GM12878 (cell line): Measurements from ENCODE around the gene TUBA4B. TPM values are rescaled to one million over a fixed set of nuclear protein-coding genes. Genes with fewer than 3 reads are reported as not detected.
A peak's percentile ranks its signal among the peaks of the same experiment; 100 is the strongest.

Experiments
- ATAC-seq: fragments of 200-7000 bp; cut with Tn5 transposase; 3 replicates; pipeline ENCODE4 v1.9.1; 2020; ENCODE audit warnings: mild to moderate bottlenecking, moderate library complexity
- BruUV-seq: library from RNA; stranded (reverse); fragments of 400-500 nt; replicated peaks from 2 replicates; lab custom pipeline; 2021; lab: Mats Ljungman, UMichigan
- CTCF ChIA-PET: fragments of 300-600 bp; sonication (Branson Sonifier 250); formaldehyde crosslinking; extraction: SDS; loops from one replicate; lab custom pipeline; 2021; ENCODE audit warnings: inconsistent platforms; lab: Yijun Ruan, JAX
- POLR2A ChIA-PET: fragments of 350-600 bp; formaldehyde crosslinking; extraction: SDS; loops from one replicate; lab custom pipeline; 2021; ENCODE audit warnings: inconsistent platforms; lab: Charles Lee
- RAD21 ChIA-PET: fragments of 300-600 bp; sonication (Branson Sonifier 250); formaldehyde crosslinking; loops from one replicate; lab custom pipeline; 2023; ENCODE audit warnings: antibody characterized with exemption; ENCODE audit not compliant: unreplicated experiment; lab: Charles Lee
- SMC1A ChIA-PET: fragments of 300-600 bp; sonication (Branson Sonifier 250); formaldehyde crosslinking; loops from one replicate; lab custom pipeline; 2023; ENCODE audit not compliant: unreplicated experiment, uncharacterized antibody; lab: Charles Lee
- DNase-seq: peaks from one replicate; pipeline ENCODE4 v3.0.0-alpha.2; 2011; ENCODE audit warnings: low read depth, low spot score
- FAIRE-seq: peaks from 3 replicates; lab custom pipeline; 2011; peaks lifted over from hg19 to GRCh38; lab: Jason Lieb, UNC
- H2AFZ ChIP-seq: 2 replicates; pipeline ENCODE4 v1.6.0; 2011; ENCODE audit warnings: low read depth, low read length, control low read depth; ENCODE audit not compliant: control insufficient read depth
- H3K27ac ChIP-seq: 2 replicates; pipeline ENCODE4 v1.5.1; 2011; ENCODE audit warnings: control low read depth; ENCODE audit not compliant: control insufficient read depth, insufficient read depth
- H3K27me3 ChIP-seq, 2 experiments: replicated peaks in 1 of 2; 2 replicates each; pipeline versions ENCODE4 v1.6.0 to v1.6.1; 2011; ENCODE audit warnings: low read length in 1 of 2; ENCODE audit not compliant: control insufficient read depth in 2 of 2, insufficient read depth in 2 of 2
- H3K36me3 ChIP-seq, 2 experiments: 2 replicates each; pipeline ENCODE4 v1.5.1; 2011; ENCODE audit warnings: low read length in 1 of 2; ENCODE audit not compliant: control insufficient read depth in 2 of 2, insufficient read depth in 2 of 2
- H3K4me1 ChIP-seq: 2 replicates; pipeline ENCODE4 v1.6.1; 2011; ENCODE audit warnings: mild to moderate bottlenecking, low read length, moderate library complexity, mixed read lengths; ENCODE audit not compliant: control insufficient read depth, insufficient read depth
- H3K4me2 ChIP-seq: 2 replicates; pipeline ENCODE4 v1.6.0; 2011; ENCODE audit warnings: control low read depth; ENCODE audit not compliant: control insufficient read depth, insufficient read depth
- H3K4me3 ChIP-seq: fragments of 200-600 bp; sonication (generic); 2 replicates; pipeline ENCODE4 v1.5.1; 2016
- H3K79me2 ChIP-seq: 2 replicates; pipeline ENCODE4 v1.6.0; 2011; ENCODE audit warnings: low read length; ENCODE audit not compliant: control insufficient read depth, insufficient read depth
- H3K9ac ChIP-seq: 2 replicates; pipeline ENCODE4 v1.8.0; 2011; ENCODE audit warnings: low read length, control low read depth, mixed read lengths; ENCODE audit not compliant: control insufficient read depth, insufficient read depth
- H3K9me3 ChIP-seq: replicated peaks from 3 replicates; pipeline ENCODE4 v1.5.1; 2011; ENCODE audit warnings: mild to moderate bottlenecking, low read length; ENCODE audit not compliant: control insufficient read depth, insufficient read depth
- H4K20me1 ChIP-seq: 2 replicates; pipeline ENCODE4 v1.6.0; 2011; ENCODE audit not compliant: control insufficient read depth, insufficient read depth
- ATF7 ChIP-seq: fragments of 450-650 bp; IDR thresholded peaks from 2 replicates; pipeline ENCODE4 v1.6.1; 2016; ENCODE audit warnings: low read depth, mild to moderate bottlenecking
- CBX3 ChIP-seq: fragments of 200-600 bp; sonication (generic); IDR thresholded peaks from 2 replicates; pipeline ENCODE4 v1.6.1; 2016; ENCODE audit warnings: low read depth, borderline replicate concordance
- HDAC6 ChIP-seq: fragments of 200-600 bp; sonication (generic); IDR thresholded peaks from one replicate; pipeline ENCODE4 v1.8.0; 2017; ENCODE audit warnings: antibody characterized with exemption; ENCODE audit not compliant: unreplicated experiment
- IKZF2 ChIP-seq, 2 experiments: fragments of 450-650 bp; IDR thresholded peaks; 2 replicates each; pipeline ENCODE4 v1.6.1; 2017; ENCODE audit warnings: mild to moderate bottlenecking in 2 of 2, moderate library complexity in 2 of 2
- NR2C1 ChIP-seq: fragments of 450-650 bp; IDR thresholded peaks from 2 replicates; pipeline ENCODE4 v1.6.1; 2017; ENCODE audit warnings: antibody characterized with exemption, mild to moderate bottlenecking, moderate library complexity
- TCF7 ChIP-seq: IDR thresholded peaks from 2 replicates; pipeline ENCODE4 v1.6.1; 2014; ENCODE audit warnings: antibody characterized with exemption, borderline replicate concordance
- WGBS: methylation state at CpG from one replicate; pipeline ENCODE4 v1.1.6; 2016; ENCODE audit warnings: low lambda C conversion rate; ENCODE audit not compliant: insufficient replicate concordance, insufficient coverage; ENCODE audit errors: missing lambda C conversion rate; 5-methylcytosine and 5-hydroxymethylcytosine counted together
- in situ Hi-C: fragments of 300-500 bp; cut with MboI; formaldehyde crosslinking; loops from 9 replicates; pipeline ENCODE4 v1.14.3; 2018; ENCODE audit warnings: mixed read lengths
- intact Hi-C: fragments of 100-400 bp; cut with micrococcal nuclease; formaldehyde crosslinking; loops from one replicate; pipeline ENCODE4 v1.14.2; 2022; ENCODE audit not compliant: unreplicated experiment
- polyA plus RNA-seq, 11 experiments: library from polyadenylated mRNA; depleted of rRNA in 4 of 11; unstranded in 6 of 11; stranded (reverse) in 5 of 11; fragments of >200 nt; fragmentation: Nextera tagmentation in 4 of 11; fragmentation: Illumina TruSeq in 1 of 11; extraction: Ambion mirVana in 4 of 11; extraction: Trizol in 1 of 11; gene quantifications; 1 replicate in 1 of 11; 2 replicates in 10 of 11; pipeline versions ENCODE4 v1.2.1 to v1.2.3, GENCODE V29; 2011 to 2016; ENCODE audit warnings: inconsistent platforms in 2 of 11, missing spikeins in 2 of 11, low read depth in 1 of 11
- total RNA-seq, 4 experiments: library from RNA; depleted of rRNA in 3 of 4; stranded (reverse); fragments of >200 nt in 3 of 4; fragmentation: Illumina TruSeq in 1 of 4; extraction: Trizol in 1 of 4; gene quantifications; 2 replicates each; pipeline versions ENCODE4 v1.2.1 to v1.2.3, GENCODE V29; 2013 to 2021
- TF ChIP-seq, protein P1 (sequence below): fragments of 450-650 bp; IDR thresholded peaks from 2 replicates; pipeline ENCODE4 v1.6.1; 2016; ENCODE audit warnings: mild to moderate bottlenecking, moderate library complexity, borderline replicate concordance
- TF ChIP-seq, protein P2 (sequence below): fragments of 450-650 bp; IDR thresholded peaks from 2 replicates; pipeline ENCODE4 v1.6.1; 2017; ENCODE audit warnings: mild to moderate bottlenecking, moderate library complexity
- TF ChIP-seq, protein P3 (sequence below): fragments of 450-650 bp; IDR thresholded peaks from 2 replicates; pipeline ENCODE4 v1.6.1; 2017; ENCODE audit warnings: borderline replicate concordance

Gene TUBA4B
- total and polyA plus RNA-seq, 10 of the 15 experiments (the other 5 are each of a cell fraction or from before 2014, with no cell fraction given): 0.07 TPM; not detected in 9

DNA sequence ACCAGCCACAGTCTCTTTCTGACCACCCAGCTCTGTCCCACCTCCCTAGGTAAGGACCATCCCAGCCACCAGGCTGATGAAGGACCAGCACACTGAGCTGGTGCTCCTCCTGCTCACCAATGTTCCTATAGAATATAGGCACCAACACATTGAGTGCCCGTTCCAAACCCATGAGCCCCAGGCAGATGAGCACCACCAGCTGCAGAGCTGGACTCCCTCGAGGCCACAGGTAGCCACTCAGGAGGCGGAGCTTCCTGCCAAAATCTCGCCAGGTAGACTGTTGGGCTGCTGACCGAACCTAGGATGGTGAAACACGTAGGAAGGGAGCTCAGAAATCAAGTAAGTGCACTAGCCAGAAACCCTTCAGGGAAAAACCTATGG is 36.5 kb upstream of the TUBA4B start:
- no peaks in the 10 kb centered on the region for H3K9me3 ChIP-seq
- BruUV-seq: no TSS peak
- H3K9ac ChIP-seq: no peak overlapping the region
- H4K20me1 ChIP-seq: no peaks in the 10 kb centered on the region; the same call in 1 of the 2 replicates
- no peak for ATAC-seq
- ChIA-PET SMC1A (interaction anchor here (0.7 to 2.4 kb wide), 3 partner anchors 10 to 79 kb away, joined by 3 to 9 read pairs (median 7); partner anchors contain the start of gene ZFAND2B), POLR2A (interaction anchor here (0.5 to 3.8 kb wide), 6 partner anchors 10 to 40 kb away, joined by 3 to 21 read pairs (median 4); partner anchors contain the start of genes ANKZF1, ATG9A, CNPPD1 and TUBA4B), CTCF (interaction anchor here (0.9 to 3.2 kb wide), 8 partner anchors 10 to 135 kb away, joined by 3 to 14 read pairs (median 4); partner anchors contain the start of gene ZFAND2B), RAD21 (interaction anchor here (1.3 to 2.1 kb wide), 2 partner anchors 10 to 40 kb away, joined by 4 to 7 read pairs; partner anchors contain the start of genes CNPPD1 and ZFAND2B)
- no peak for DNase-seq
- peaks cover 16% of the 10 kb centered on the region for H3K4me1 ChIP-seq
- no peak overlapping the region for H2AFZ ChIP-seq
- peak overlapping the region; percentile 99 for H3K4me2 ChIP-seq
- WGBS: 65% methylated on average over 6 of the region's 6 CpGs
- in situ Hi-C loops (no loop called here), intact Hi-C loops (no loop called here)
- H3K79me2 ChIP-seq: peaks cover 14% of the 10 kb centered on the region
- H3K4me3 ChIP-seq: no peak overlapping the region
- no peak for FAIRE-seq
- peaks cover 1 to 19% of the 10 kb centered on the region in 2 experiments for H3K36me3 ChIP-seq
- no peak overlapping the region for H3K27ac ChIP-seq
- TF ChIP-seq, protein P1, sequence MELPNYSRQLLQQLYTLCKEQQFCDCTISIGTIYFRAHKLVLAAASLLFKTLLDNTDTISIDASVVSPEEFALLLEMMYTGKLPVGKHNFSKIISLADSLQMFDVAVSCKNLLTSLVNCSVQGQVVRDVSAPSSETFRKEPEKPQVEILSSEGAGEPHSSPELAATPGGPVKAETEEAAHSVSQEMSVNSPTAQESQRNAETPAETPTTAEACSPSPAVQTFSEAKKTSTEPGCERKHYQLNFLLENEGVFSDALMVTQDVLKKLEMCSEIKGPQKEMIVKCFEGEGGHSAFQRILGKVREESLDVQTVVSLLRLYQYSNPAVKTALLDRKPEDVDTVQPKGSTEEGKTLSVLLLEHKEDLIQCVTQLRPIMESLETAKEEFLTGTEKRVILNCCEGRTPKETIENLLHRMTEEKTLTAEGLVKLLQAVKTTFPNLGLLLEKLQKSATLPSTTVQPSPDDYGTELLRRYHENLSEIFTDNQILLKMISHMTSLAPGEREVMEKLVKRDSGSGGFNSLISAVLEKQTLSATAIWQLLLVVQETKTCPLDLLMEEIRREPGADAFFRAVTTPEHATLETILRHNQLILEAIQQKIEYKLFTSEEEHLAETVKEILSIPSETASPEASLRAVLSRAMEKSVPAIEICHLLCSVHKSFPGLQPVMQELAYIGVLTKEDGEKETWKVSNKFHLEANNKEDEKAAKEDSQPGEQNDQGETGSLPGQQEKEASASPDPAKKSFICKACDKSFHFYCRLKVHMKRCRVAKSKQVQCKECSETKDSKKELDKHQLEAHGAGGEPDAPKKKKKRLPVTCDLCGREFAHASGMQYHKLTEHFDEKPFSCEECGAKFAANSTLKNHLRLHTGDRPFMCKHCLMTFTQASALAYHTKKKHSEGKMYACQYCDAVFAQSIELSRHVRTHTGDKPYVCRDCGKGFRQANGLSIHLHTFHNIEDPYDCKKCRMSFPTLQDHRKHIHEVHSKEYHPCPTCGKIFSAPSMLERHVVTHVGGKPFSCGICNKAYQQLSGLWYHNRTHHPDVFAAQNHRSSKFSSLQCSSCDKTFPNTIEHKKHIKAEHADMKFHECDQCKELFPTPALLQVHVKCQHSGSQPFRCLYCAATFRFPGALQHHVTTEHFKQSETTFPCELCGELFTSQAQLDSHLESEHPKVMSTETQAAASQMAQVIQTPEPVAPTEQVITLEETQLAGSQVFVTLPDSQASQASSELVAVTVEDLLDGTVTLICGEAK: no peak
- TF ChIP-seq, protein P2, sequence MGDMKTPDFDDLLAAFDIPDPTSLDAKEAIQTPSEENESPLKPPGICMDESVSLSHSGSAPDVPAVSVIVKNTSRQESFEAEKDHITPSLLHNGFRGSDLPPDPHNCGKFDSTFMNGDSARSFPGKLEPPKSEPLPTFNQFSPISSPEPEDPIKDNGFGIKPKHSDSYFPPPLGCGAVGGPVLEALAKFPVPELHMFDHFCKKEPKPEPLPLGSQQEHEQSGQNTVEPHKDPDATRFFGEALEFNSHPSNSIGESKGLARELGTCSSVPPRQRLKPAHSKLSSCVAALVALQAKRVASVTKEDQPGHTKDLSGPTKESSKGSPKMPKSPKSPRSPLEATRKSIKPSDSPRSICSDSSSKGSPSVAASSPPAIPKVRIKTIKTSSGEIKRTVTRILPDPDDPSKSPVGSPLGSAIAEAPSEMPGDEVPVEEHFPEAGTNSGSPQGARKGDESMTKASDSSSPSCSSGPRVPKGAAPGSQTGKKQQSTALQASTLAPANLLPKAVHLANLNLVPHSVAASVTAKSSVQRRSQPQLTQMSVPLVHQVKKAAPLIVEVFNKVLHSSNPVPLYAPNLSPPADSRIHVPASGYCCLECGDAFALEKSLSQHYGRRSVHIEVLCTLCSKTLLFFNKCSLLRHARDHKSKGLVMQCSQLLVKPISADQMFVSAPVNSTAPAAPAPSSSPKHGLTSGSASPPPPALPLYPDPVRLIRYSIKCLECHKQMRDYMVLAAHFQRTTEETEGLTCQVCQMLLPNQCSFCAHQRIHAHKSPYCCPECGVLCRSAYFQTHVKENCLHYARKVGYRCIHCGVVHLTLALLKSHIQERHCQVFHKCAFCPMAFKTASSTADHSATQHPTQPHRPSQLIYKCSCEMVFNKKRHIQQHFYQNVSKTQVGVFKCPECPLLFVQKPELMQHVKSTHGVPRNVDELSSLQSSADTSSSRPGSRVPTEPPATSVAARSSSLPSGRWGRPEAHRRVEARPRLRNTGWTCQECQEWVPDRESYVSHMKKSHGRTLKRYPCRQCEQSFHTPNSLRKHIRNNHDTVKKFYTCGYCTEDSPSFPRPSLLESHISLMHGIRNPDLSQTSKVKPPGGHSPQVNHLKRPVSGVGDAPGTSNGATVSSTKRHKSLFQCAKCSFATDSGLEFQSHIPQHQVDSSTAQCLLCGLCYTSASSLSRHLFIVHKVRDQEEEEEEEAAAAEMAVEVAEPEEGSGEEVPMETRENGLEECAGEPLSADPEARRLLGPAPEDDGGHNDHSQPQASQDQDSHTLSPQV: no peak
- TF ChIP-seq TCF7 (no peak), ATF7 (no peak), NR2C1 (no peak), IKZF2 (IDR thresholded peaks at IDR 0.05) (no peak), CBX3 (no peak), HDAC6 (no peak)
- TF ChIP-seq, protein P3, sequence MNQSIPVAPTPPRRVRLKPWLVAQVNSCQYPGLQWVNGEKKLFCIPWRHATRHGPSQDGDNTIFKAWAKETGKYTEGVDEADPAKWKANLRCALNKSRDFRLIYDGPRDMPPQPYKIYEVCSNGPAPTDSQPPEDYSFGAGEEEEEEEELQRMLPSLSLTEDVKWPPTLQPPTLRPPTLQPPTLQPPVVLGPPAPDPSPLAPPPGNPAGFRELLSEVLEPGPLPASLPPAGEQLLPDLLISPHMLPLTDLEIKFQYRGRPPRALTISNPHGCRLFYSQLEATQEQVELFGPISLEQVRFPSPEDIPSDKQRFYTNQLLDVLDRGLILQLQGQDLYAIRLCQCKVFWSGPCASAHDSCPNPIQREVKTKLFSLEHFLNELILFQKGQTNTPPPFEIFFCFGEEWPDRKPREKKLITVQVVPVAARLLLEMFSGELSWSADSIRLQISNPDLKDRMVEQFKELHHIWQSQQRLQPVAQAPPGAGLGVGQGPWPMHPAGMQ: no peak
- no peaks in the 10 kb centered on the region for H3K27me3 ChIP-seq
